ENCODE results near the gene FAM180A.
"Not testable (repeated sequence)": the region's sequence is repeated elsewhere in the genome, so short reads cannot be mapped to it uniquely, and the experiment has no call there.

FAM180A gene

DNA sequence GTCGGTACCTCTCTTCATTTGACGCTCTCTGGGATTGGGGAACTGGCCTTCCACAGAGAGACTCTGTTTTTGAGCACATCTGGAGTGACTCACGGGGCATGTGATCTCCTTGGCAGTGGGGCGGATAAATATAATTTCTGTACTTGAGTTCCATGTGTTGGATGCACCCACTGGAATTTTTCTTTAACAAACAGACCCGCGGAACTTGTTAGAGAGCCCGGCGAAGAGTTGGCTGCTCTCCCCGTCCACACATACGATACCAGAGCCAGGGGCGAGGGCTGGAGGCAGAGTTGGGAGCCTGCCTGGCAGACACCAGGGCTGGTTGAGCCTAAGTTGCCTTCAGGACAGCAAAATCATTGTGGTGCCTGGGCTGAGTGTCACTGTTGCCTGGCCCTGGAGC lies at the start of gene FAM180A:
FAM180A (minus strand) TSS at position 44 of the 400 bp plus-strand sequence. CDS start 233 bp downstream, outside the sequence.
- no peak for DNase-seq (ENCODE audit: low read depth in 1 of 2, low spot score in 1 of 2)

DNA sequence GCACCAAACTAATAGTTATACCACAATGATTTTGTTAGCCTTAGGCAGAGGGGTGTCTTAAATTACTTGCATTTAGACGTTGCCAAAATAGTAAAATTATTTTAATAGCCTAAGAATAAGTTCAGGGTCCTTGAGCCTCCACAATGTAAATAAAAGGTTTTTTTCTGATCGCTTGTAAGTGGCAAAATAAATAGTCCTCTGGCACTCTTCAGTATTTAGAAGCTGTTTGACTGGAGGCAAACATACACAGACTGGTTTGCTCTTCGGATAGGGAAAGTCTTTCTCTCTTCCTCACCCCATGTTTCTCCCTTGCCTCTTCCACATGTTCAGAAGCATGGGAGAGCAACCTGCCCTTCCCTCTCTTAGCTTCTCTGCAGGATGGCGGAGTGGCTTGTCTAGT lies 49.5 kb upstream of the FAM180A start:
- no peak for DNase-seq (ENCODE audit: low read depth in 1 of 2, low spot score in 1 of 2)

DNA sequence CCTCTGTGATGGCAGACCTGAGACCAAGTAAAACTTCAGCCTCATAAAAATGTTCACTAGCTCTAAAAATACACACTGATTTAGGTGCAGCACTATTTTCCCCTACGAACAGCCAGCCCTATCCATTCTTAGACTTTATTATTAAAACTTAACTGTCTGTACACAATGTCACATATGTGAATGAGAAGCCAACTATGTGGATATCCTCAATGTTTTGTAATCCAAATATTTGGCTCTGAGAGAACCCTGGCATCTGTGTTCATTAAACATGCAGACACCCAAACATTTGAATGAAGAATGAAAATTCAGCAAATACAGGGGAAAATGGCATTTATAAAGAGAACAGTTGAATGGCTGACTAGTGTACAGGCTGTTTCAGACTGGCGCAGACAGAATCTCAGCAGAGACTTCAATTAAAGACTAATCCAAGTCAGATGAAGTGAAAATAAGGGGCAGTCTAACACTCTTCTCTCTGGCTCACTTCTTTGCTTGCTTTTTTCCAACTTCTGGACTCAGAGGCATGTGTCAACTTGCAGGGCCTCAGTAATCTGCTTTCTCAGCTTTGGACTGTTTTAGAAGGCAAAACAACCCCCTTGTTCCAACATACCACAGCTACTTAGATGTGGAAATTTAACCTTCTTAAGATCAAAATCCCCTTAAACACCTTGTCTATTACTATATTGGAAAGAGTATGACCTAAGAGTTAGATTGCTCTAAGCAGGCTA lies 47.4 kb upstream of the FAM180A start:
- DNase-seq (ENCODE audit: low read depth in 1 of 2, low spot score in 1 of 2): no peak

DNA sequence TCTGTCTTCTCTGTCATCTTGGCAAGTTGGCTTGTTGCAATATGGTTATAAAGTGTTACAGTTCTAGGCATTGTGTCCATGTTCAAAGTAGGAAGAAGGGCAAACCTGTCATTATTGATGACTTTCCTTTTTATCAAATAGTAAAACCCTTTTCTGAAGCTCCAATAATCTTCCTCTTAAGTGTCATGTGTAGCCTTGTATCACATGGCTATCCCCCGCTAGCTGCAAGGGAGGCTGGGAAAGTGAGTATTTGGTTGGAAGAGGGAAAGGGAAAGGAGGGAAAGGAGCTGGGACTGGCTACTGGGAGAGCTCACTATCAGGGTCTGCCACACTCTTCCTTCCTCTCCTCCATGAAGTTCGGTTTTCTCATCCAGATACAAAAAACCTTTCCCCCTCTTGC lies 45.2 kb upstream of the FAM180A start:
- no peak for DNase-seq (ENCODE audit: low read depth in 1 of 2, low spot score in 1 of 2)

DNA sequence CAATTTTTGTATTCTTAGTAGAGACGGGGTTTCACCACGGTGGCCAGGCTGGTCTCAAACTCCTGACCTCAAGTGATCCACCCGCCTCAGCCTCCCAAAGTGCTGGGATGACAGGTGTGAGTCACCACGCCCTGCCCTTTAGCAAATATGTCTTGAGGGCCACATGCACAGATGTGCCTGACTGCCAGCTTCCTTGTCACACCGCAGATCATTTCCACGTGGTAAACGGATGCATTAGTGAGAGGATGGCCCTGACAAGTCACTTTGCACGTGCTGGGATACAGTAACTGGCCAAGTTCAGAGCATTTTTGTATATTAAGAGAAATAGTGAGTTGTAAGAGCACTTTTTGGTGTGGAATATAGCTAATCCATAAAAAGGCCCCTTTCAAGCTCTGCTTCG lies 44.3 kb upstream of the FAM180A start:
- DNase-seq (ENCODE audit: low read depth in 1 of 2, low spot score in 1 of 2): no peak

DNA sequence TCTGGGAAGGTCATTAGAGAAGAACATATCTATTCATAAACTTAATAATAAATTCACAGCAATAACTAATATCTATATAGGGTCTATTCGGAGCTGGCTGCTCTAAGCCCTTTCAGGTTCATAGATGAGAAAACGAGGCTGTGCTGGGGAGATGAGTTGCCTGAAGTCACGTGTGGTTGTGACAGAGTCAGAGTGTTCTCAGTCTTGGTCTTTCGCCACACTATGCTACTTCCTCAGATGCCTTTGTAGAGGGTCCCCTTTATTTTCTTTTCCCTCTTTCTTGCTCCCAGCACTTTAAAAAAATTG lies 43.7 kb upstream of the FAM180A start:
- no peak for DNase-seq (ENCODE audit: low read depth in 1 of 2, low spot score in 1 of 2)

DNA sequence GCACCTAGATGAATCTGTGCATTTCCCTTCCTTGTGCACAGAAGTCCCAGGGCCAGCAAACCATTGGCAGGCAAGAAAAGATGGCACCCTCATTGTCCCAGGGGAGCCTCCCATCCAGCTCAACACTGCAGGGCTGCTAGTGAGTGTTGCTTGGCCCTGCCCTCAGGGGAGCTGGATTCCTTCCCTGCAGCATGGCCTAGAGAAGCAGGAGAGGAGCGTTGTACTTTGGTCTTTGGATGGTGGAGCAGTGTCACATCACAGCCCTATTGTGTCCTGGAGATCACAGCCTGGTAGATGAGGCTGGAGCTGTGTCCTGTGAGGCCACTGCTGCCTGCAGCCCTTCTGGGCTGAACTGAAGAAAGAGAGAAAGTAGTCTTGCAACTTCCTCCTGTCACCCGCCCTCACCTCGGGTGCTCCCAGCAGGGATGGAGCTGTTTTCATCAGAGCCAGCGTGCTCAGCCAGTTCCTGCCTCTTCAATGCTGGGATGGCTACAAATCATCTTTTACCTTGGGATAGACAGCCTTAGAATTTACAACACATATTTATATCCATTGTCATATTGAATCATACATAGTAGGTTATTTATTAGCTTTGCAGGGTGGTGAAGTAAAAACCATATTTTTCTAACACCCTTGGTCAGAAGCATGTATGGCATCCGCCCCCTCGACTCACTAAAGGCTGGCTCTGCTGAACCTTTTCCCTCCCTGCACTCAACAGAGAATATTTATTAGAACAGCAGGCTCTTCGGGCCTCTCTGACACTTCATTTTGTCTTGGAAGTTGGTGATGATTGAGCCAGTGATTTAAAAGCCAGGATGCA lies 43.1 kb upstream of the FAM180A start:
- DNase-seq (ENCODE audit: low read depth in 1 of 2, low spot score in 1 of 2): no peak

DNA sequence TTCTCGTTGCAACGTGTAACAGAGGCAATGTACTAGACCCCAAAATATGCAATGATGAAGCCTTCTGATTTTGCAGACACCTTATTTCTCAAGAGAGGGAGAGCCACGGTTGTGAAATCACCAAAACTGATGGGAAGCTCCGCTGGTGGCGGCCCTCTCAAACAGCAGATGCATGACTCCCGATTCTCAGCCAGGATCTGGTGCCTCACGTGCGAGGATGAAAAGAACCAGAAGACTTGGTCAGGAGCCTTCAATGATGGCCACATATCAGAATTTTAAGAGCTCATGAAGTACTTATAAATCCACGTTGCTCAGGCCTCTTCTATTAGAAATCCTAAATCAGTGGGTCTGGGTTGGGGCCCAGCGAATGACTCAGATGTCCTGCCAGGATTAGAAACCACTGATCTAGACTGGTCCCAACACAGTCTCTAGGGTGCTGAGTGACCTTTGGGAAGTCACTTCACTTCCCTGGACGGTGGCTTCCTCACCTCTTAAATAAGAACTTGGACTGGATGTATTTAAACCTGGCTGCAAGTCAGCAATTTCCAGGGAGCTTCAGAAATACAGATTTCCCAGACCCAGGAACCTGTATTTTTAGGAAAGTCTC lies 41.9 kb upstream of the FAM180A start:
- no peak for DNase-seq (ENCODE audit: low read depth in 1 of 2, low spot score in 1 of 2)

DNA sequence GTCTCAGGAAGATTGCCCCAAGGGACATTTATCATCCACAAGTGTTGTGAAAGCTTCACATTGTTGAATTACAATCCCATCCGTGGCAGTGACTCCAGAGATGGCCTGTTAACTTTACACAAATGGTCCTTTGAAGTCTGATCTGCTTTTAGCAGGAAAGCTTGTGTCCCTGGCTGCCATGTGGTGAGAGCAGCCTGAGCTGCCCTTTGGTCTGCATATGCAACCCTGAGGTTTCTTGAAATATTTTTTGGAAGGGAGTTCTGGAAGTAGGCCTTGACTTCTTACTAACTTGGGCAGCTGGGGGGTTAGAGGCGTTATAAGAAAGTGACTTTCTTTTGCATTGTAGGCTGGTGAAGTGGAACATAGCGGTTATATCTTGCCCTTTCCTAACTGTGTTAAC lies 41.3 kb upstream of the FAM180A start:
- DNase-seq (ENCODE audit: low read depth in 1 of 2, low spot score in 1 of 2): no peak

DNA sequence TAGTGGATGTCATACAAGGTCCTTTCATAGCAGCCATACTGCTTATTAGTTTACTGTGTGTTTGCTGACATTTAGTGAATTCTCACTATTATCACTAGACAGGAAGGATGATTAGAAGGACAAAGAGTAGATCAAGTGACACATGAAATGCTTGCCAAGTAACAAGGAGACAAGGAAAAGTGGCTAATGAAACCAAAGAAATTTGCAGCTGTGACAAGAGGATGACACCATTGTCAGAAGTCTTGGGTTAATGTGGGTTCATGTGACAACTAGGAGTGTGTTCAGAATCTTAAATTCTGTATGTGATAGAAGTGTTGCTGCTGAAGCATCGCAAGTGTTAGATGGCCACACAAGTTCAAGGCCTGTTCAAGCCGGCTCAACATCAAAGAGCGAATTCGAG lies 40.8 kb upstream of the FAM180A start:
- DNase-seq (ENCODE audit: low read depth in 1 of 2, low spot score in 1 of 2): no peak

DNA sequence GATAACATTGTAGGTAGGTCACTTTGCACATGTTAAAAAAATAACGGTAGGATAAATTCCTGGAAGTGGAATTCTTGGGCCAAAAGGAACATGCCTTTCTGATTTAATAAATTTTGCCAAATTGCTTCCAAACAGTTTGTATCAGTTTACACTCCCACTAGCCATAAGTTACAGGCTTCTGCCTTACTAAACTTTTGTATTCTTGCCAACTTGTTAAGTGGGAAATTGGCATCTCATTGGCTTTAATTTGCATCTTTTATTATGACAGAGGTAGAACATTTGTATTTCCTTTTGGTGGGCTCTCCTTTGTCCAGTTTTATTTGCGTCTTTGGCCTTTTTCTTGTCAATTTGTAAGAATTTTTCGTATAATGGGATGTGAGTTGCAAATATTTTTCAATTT lies 38.3 kb upstream of the FAM180A start:
- DNase-seq (ENCODE audit: low read depth in 1 of 2, low spot score in 1 of 2): no peak

DNA sequence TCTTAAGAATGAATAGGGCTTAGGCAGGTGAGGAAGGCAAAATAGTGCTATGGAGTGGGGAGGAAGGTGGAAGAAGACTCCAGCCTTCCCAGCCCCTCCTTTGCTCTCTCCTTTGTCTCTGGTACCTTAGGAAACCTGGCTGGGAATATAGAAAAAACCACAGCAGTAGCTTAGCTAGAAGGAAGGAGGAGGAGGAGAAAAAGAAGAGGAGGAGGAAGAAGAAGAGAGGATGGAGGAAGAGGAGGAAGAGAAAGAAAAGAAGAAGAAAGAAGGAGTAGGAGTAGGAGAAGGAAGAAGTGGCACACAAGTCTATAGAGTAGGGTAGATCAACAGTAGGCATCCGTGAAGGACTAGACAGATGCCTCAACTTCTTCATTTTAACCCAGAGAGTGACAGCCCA lies 36.5 kb upstream of the FAM180A start:
- no peak for DNase-seq (ENCODE audit: low read depth in 1 of 2, low spot score in 1 of 2)

DNA sequence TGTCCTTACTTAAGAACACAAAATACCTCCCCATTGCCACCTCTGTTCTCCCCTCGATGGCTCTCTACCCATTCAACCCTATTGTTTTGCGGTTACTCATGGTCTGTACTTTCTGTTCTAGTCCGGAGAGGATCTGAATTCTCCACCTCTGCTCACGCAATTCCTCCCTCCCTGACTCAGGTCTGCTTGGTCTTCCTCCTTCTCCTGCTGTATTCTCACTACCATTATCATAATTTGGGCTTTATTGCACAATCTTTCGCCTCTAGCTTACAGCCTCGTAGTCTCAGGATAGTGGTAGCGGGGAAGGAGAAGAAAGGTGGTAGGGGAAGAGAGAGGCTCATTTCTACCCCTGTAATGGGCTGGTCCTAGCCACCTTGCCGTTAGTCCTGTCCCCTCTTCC lies 35.4 kb upstream of the FAM180A start:
- no peak for DNase-seq (ENCODE audit: low read depth in 1 of 2, low spot score in 1 of 2)

DNA sequence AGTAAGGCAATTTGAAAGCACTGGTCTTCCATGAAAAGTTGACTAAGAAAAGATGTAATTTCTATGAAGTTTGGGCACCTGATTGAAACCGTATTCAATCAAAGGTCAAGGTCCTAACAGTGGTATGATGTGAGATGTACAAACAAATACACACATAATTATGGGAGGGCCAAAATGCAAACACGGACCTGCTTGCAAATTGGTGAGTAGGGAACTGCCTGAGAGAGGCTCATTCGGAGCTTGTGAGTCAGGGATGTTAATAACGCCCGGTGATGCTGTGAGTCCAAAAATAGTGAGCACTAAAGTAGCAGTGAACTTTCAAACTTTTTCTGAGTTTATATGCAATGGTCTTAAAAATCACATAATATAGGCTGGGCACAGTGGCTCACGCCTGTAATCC lies 34.2 kb upstream of the FAM180A start:
- no peak for DNase-seq (ENCODE audit: low read depth in 1 of 2, low spot score in 1 of 2)

DNA sequence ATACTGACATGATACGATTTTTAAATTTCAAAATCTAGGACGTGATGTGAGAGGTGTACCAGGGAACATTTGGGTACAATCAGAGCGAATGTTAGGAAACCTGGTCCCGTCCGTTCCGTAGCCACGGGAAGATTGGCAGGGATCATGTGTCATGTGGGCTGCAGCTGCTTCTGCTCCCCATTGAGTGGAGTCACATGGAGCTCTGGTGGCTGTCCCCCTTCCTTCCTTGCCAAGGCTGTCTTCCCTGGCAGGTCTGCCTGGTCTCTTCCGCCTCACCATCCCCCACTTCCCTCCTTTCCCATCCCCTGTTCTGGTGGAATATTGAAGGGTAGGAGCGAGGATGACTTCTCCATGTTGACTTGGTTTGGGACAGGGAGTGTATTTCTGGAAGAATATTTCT lies 33.8 kb upstream of the FAM180A start:
- DNase-seq (ENCODE audit: low read depth in 1 of 2, low spot score in 1 of 2): no peak

DNA sequence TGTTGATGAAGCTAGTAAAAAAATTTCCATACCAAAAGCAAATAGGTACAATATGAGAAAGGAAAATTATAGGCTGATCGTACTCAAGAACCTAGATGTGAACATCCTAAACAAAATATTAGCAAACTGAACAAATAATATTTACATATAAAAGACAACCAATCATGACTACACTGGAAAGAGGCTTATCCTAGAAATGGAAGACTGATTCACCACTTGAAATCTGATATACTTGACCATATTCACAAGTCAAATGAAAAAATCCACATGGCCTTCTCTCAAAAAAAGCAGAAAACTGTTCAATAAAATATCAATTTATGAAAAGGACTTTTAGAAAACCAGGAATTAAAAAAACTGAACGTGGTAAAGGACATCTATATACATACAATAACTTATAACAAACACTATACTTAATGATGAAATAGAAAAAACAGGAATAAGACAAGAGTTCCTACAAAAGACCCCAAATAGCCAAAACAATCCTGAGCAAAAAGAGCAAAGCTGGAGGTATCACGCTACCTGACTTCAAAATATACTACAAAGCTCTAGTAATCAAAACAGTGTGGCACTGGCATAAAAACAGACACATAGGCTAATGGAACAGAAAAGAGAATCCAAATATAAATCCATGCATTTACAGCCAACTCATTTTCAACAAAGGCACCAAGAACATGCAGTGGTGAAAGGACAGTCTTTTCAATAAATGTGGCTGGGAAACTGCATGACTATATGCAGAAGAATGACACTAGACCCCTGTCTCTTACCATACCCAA lies 29.2 kb upstream of the FAM180A start:
- DNase-seq (ENCODE audit: low read depth in 1 of 2, low spot score in 1 of 2): no peak

DNA sequence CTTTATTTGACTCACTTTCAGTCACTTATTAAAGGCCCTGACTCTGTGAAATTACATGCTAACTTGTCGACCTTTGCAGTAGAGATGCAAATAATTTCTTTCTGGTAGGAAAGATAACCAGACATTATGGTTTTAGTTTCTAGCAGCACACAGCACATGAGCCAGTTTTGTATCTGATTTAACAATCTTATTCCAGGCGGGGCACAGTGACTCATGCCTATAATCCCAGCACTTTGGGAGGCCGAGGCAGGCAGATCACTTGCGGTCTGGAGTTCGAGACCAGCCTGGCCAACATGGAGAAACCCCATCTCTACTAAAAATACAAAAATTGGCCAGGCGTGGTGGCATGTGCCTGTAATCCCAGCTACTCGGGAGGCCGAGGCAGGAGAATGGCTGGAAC lies 27.3 kb upstream of the FAM180A start:
- DNase-seq (ENCODE audit: low read depth in 1 of 2, low spot score in 1 of 2): not testable (repeated sequence)

DNA sequence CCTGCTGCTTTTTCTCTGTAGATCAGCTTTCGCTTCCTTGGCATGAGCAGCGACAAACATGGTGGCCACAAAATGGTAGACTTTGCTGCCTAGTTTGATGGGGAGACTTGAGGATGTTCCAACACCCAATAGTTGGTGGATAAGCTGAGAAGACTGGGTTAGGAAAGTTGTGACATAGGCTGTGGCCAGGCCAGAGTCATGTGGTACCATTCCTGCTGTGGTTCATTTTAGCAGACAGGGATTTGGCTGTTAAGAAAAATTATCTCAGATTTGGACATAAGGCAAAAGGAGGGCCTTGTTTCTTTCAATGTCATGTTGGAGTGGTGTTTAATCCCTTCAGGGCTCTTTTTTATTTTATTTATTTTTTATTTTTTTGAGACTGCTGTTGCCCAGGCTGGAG lies 26.6 kb upstream of the FAM180A start:
- DNase-seq (ENCODE audit: low read depth in 1 of 2, low spot score in 1 of 2): no peak

DNA sequence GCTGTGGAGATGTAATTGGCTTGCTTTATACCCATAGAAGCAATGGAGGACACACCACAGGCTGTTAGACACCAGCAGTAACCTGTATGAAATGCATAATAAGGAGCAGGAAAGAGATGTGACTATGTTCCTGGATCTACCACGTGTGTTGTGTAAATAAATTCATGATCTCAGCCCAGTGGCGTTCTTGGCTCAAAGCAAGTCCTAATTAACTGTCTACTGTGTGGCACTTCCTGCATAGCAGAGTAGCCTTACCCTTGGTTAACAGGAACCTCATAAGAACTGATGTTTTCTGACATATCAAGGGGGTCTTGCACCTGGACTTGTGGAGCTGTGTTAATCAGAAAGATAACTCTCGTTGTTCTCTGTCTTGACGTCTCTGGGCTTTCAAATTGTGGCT lies 25.7 kb upstream of the FAM180A start:
- DNase-seq (ENCODE audit: low read depth in 1 of 2, low spot score in 1 of 2): no peak

DNA sequence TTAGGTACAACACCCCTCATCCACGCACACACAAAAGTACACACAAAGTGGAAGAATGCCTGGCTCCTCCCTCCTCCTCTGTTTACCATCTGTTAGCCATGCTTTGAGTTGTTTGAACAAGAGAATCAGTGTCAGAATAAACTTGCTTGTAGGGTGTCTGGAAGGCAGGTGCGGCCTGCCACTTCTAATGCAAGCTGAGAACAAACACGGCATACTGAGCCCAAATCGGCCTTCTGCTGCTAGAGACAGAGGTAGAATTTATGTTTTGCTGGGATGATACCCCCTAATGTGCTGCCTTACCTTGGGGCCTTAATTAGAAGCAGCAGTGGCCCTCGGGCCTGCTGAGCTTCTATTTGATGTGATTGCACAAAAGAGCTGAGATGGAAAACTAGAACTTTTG lies 24.9 kb upstream of the FAM180A start:
- DNase-seq (ENCODE audit: low read depth in 1 of 2, low spot score in 1 of 2): no peak

DNA sequence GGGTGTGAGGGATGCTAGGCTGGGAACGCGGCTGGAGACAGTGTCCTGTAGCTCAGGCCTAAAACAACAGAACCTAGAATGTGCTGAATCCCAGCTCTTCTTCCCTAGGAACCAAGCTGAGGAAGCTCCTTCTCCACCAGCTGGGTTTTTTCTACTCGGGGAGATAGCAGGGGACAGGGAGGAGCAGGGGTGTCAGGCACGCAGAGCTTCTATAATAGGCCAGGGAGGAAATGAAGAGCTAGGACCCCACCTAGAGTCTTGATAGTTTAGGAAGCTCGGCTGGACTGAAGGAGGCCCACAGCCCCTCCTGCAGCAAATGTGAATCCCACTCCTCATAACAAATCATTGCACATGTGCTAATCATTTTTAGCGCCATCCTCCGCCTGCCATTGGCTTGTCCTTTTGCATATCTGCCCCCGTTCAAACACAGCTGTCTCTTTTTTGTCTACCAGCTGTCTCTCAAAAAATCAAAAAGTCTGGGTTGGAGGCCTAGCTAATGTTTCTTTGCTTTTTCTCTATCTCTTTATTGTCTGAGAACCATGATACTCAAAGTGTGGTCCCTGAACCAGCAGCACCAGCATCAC lies 24.1 kb upstream of the FAM180A start:
- no peak for DNase-seq (ENCODE audit: low read depth in 1 of 2, low spot score in 1 of 2)
